ENCODE data around the gene XXYLT1.

DNA sequence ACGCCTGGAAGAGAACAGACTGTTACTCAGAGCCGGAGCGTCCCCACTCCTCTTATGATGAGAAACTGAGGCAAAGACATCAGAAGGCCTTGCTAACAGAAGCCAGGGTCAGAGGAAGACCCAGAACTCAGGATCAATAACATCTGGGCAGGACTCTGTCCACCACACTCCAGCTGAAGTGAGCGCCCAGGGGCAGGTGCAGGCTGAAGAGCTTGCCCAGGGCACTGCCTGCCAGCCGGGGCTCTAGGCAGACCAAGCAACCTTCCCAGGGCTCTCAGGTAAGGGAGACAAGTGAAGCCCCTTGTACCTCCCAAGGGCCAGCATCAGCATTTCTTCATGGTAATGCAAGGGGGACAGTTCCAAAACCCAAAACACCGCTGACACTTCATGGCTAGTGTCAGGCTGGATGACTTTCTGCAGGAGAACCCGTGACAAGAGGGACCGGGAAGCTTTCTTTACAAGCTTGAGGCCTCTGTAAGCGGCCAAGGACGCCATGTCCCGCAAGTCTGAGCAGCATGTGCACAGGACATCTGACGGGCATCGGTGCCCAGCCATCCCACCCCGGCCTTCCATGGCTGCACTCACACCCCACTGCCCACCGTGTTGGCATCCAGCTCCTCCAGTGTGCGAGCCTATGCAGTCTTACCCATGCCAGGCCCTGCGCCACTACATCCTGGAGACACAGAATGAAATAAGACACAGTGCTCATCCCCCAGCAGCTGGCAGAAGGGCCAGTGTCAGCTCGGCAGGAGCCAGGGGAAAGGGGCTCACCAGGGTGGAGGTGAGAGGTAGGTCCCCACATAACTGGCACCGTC is 14.1 kb downstream of the XXYLT1 start:
- TF ChIP-seq CTCF (optimal IDR thresholded peaks at IDR 0.05 in 1 of 3, IDR thresholded peaks at IDR 0.05 in 1 of 3, conservative IDR thresholded peaks at IDR 0.05 in 1 of 3; ENCODE audit: extremely low read depth in 1 of 3, insufficient read depth in 2 of 3, low read length in 3 of 3): no peak
- TF ChIP-seq EZH2 (IDR thresholded peaks at IDR 0.05; ENCODE audit: low read length): no peak
